Left lung (tissue), 10 donors: ENCODE data around the gene SEMA3D. TPM values are rescaled to one million over a fixed set of nuclear protein-coding genes. Genes with fewer than 3 reads are reported as not detected.

Experiments
- ATAC-seq: fragments of 200-7000 bp; cut with Tn5 transposase; one replicate; pipeline ENCODE4 v1.9.1; 2020; ENCODE audit warnings: moderate library complexity
- DNase-seq, 4 donors: peaks; one replicate each; pipeline ENCODE4 v3.0.0-alpha.2; 2013 to 2020
- H3K27ac ChIP-seq, 2 donors: fragments of 200-600 bp; sonication (generic) in 1 of 2; one replicate each; pipeline versions ENCODE4 v1.5.0 to v1.8.0; 2020 to 2021
- H3K27me3 ChIP-seq, 2 donors: fragments of 200-600 bp; sonication (generic) in 1 of 2; one replicate each; pipeline versions ENCODE4 v1.5.0 to v1.8.0; 2020 to 2021
- H3K36me3 ChIP-seq, 2 donors: fragments of 200-600 bp; sonication (generic) in 1 of 2; one replicate each; pipeline versions ENCODE4 v1.5.0 to v1.8.0; 2020 to 2021
- H3K4me1 ChIP-seq, 2 donors: fragments of 200-600 bp; one replicate each; pipeline ENCODE4 v1.8.0; 2021
- H3K4me3 ChIP-seq, 2 donors: fragments of 200-600 bp; sonication (generic) in 1 of 2; one replicate each; pipeline versions ENCODE4 v1.5.0 to v1.8.0; 2020 to 2021; ENCODE audit warnings: mild to moderate bottlenecking in 1 of 2
- H3K9me3 ChIP-seq, 2 donors: fragments of 200-600 bp; sonication (generic) in 1 of 2; one replicate each; pipeline versions ENCODE4 v1.5.0 to v1.8.0; 2020 to 2021
- intact Hi-C, 2 donors: fragments of 100-400 bp; cut with DNase I; formaldehyde crosslinking; loops; one replicate each; pipeline versions ENCODE4 v1.11.2 to v1.14.2; 2022
- polyA plus RNA-seq, 6 donors: library from polyadenylated mRNA; unstranded; fragments of 120-200 nt; gene quantifications; one replicate each; pipeline ENCODE4 v1.2.1, GENCODE V29; 2013; ENCODE audit not compliant: insufficient read length in 6 of 6
- total RNA-seq, 2 donors: library from RNA; stranded (reverse); fragmentation: NEBNext Ultra II Directional; extraction: Animal tissue kit (Norgen Biotek cat#: 25700); gene quantifications; one replicate each; pipeline ENCODE4 v1.2.1, GENCODE V29; 2021
- TF ChIP-seq, protein P1 (sequence below), 2 donors: fragments of 200-600 bp; sonication (generic) in 1 of 2; IDR thresholded peaks; one replicate each; pipeline versions ENCODE4 v1.5.0 to v1.8.0; 2021; ENCODE audit warnings: antibody characterized with exemption in 2 of 2
- donor health status: DM: no; HTN: yes; CAD: no.
- donor health status: DM: no; HTN: no; CAD: no.

Gene SEMA3D
- total and polyA plus RNA-seq, 8 donors, result 5.5 to 68.5 (median 46.3) TPM

DNA sequence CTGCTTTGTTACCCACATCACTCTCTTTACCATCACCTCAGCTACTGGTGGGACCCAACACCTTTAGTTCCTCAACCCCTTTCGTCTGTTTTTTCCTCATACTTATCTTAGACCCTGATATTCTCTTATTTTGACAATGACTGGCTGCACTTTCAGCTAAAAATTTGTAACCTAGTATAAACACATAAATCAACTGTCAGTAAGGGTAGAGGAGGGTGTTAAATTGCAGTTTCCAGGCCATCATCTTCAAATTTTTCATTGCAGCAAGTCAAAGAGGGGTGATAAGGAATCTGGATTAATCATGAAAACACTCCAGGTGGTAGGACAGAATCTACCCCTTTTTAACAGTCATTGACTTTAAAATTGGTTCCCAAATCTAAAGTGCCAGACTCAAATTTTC is 27.9 kb downstream of the SEMA3D start:
- Histone ChIP-seq H3K27me3 (no peaks in the 10 kb centered on the region), H3K4me1 (no peaks in the 10 kb centered on the region), H3K36me3 (no peaks in the 10 kb centered on the region), H3K4me3 (no peak overlapping the region), H3K27ac (no peak overlapping the region), H3K9me3 (peaks cover 0 to 8% of the 10 kb centered on the region in 2 donors)
- TF ChIP-seq, protein P1, sequence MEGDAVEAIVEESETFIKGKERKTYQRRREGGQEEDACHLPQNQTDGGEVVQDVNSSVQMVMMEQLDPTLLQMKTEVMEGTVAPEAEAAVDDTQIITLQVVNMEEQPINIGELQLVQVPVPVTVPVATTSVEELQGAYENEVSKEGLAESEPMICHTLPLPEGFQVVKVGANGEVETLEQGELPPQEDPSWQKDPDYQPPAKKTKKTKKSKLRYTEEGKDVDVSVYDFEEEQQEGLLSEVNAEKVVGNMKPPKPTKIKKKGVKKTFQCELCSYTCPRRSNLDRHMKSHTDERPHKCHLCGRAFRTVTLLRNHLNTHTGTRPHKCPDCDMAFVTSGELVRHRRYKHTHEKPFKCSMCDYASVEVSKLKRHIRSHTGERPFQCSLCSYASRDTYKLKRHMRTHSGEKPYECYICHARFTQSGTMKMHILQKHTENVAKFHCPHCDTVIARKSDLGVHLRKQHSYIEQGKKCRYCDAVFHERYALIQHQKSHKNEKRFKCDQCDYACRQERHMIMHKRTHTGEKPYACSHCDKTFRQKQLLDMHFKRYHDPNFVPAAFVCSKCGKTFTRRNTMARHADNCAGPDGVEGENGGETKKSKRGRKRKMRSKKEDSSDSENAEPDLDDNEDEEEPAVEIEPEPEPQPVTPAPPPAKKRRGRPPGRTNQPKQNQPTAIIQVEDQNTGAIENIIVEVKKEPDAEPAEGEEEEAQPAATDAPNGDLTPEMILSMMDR (IDR thresholded peaks at IDR 0.05), result no peak
- ATAC-seq (no peak), DNase-seq (no peak)
- intact Hi-C loops, result no loop called here

GRCh38 chr7:85156661-85157208 is 30.1 kb downstream of the SEMA3D start:
- ATAC-seq, result no peak
- intact Hi-C loops, result no loop called here
- Histone ChIP-seq H3K27ac (no peak overlapping the region), H3K4me3 (no peak overlapping the region), H3K36me3 (no peaks in the 10 kb centered on the region), H3K27me3 (no peaks in the 10 kb centered on the region), H3K9me3 (peaks cover 0 to 8% of the 10 kb centered on the region in 2 donors), H3K4me1 (no peaks in the 10 kb centered on the region)
- DNase-seq, result no peak
- TF ChIP-seq, protein P1 (IDR thresholded peaks at IDR 0.05), result no peak

DNA sequence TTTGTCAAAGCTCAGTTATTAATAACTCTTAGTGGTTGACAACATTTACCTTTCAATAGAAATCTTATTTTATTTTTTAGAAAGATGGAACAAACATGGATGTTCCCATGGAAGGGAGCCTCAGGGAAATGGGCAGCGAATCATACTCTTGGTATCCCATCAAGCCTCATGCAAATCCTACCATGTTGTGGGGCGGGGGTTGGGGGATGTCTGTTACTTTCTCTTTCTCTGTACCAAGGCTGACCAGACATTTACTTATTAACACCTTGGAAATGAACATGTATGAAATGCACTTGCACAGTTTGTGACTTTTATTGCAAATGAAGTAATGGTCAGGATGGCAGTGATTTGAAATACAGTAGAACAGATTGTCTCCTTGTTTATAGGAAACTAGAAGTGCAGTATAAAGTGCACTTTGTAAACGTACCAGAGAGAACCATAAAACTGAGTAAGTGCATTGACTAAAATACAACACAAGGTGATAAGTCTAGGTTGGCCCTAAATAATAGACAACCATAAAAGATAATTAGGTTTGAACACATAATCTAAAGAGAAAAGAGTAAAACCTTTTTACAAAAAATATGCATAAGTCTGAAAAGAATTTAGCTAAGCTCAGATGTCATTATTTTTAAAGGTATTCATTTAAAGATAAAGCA is 32.4 kb downstream of the SEMA3D start:
- Histone ChIP-seq H3K4me1 (no peaks in the 10 kb centered on the region), H3K27ac (no peak overlapping the region), H3K27me3 (no peaks in the 10 kb centered on the region), H3K4me3 (no peak overlapping the region), H3K9me3 (peaks cover 0 to 8% of the 10 kb centered on the region in 2 donors), H3K36me3 (no peaks in the 10 kb centered on the region)
- TF ChIP-seq, protein P1 (IDR thresholded peaks at IDR 0.05), result no peak
- intact Hi-C loops, result no loop called here
- DNase-seq (no peak), ATAC-seq (no peak)

- ATAC-seq (no peak), DNase-seq (no peak)
- intact Hi-C loops, result no loop called here
- TF ChIP-seq, protein P1 (IDR thresholded peaks at IDR 0.05), result no peak
- Histone ChIP-seq H3K4me1 (no peaks in the 10 kb centered on the region), H3K27ac (no peak overlapping the region), H3K27me3 (no peaks in the 10 kb centered on the region), H3K36me3 (no peaks in the 10 kb centered on the region), H3K9me3 (peaks cover 0 to 4% of the 10 kb centered on the region in 2 donors), H3K4me3 (no peak overlapping the region)
These were observed 33.1 kb downstream of the SEMA3D start for GRCh38 chr7:85153715-85154114.

DNA sequence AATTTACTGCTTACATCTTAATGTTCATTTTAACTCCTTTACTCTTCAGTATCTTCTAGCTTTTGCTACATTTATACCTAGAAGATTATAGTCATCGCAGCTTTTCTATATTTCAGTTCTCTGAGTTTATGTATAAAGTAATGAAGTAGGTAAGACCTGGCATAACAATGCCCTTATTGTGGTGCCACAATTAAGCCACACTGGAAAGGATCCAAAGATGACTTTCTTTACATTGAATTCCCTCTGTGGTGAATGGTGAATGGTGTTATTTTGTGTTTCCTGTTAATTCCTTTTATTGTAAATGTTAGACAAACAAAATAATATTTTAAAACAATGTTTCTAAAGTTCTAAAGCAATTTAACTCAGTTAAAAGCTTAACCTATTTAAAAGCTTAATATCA is 36.2 kb downstream of the SEMA3D start:
- ATAC-seq (no peak), DNase-seq (no peak)
- Histone ChIP-seq H3K27me3 (no peaks in the 10 kb centered on the region), H3K36me3 (no peaks in the 10 kb centered on the region), H3K4me3 (no peak overlapping the region), H3K4me1 (no peaks in the 10 kb centered on the region), H3K27ac (no peak overlapping the region), H3K9me3 (no peaks in the 10 kb centered on the region)
- TF ChIP-seq, protein P1 (IDR thresholded peaks at IDR 0.05), result no peak
- intact Hi-C loops, result no loop called here
